ENCODE data around the gene PPM1E. TPM values are rescaled to one million over a fixed set of nuclear protein-coding genes. Genes with fewer than 3 reads are reported as not detected.

Gene PPM1E
- polyA plus RNA-seq, 2 of the 4 experiments (the other 2 are of a cell fraction) = 0.05 to 0.25 TPM

GRCh38 chr17:59030811-59031210, 275.2 kb downstream of the PPM1E start:
- ATAC-seq = no peak
- ChIA-PET POLR2A (no interaction called here), CTCF (interaction anchor here (1.4 kb wide), 1 partner anchor 21 kb away, joined by 4 read pairs; no protein-coding TSS in a partner anchor)
- Histone ChIP-seq H3K4me1 (peaks cover 13% of the 10 kb centered on the region), H3K9me3 (no peaks in the 10 kb centered on the region), H3K4me3 (no peak overlapping the region), H3K4me2 (no peak overlapping the region), H3K27ac (no peak overlapping the region)
- DNase-seq (ENCODE audit: low read depth in 1 of 2, low spot score in 1 of 2) = no peak
- TF ChIP-seq POLR2A (IDR thresholded peaks at IDR 0.05; ENCODE audit: low read length) = no peak
- no peak for TF ChIP-seq CTCF (IDR thresholded peaks at IDR 0.05)
- TF ChIP-seq CEBPB (IDR thresholded peaks at IDR 0.05) = no peak
- no peak for TF ChIP-seq E2F6 (IDR thresholded peaks at IDR 0.05; ENCODE audit: borderline replicate concordance, low read depth)
- no peak for TF ChIP-seq HDAC2 (IDR thresholded peaks at IDR 0.05)
- no peak for TF ChIP-seq BCL3 (IDR thresholded peaks at IDR 0.05)
- TF ChIP-seq PHF8 (IDR thresholded peaks at IDR 0.05; ENCODE audit: borderline replicate concordance, low read depth) = no peak
- no peak for TF ChIP-seq EHMT2 (IDR thresholded peaks at IDR 0.05; ENCODE audit: low read depth)
- no peak for TF ChIP-seq JUN (IDR thresholded peaks at IDR 0.05)
- no peak for TF ChIP-seq NFE2L2 (conservative IDR thresholded peaks at IDR 0.05; ENCODE audit: low read length)
- no peak for TF ChIP-seq HOXB5 (CRISPR knock-in tag; IDR thresholded peaks at IDR 0.05)
- no peak for TF ChIP-seq ZC3H11A (IDR thresholded peaks at IDR 0.05)
- no peak for TF ChIP-seq ELK1 (IDR thresholded peaks at IDR 0.05; ENCODE audit: low read depth, low read length)
- no peak for TF ChIP-seq SMC3 (IDR thresholded peaks at IDR 0.05)
- no peak for TF ChIP-seq EHF (CRISPR knock-in tag; IDR thresholded peaks at IDR 0.05)
- 94% methylated on average over 1 of the region's 1 CpG for WGBS (ENCODE audit: missing lambda C conversion rate)
- peak; percentile 18 for FAIRE-seq

Small RNAs within 50 kb of the gene (small RNA-seq; reads per million reads assigned to genes)
- gene AC025521.1 = 0 reads per million in 6 experiments
- gene RF00017 = 0 reads per million in 6 experiments
- gene RNU6-518P = 0 reads per million in 6 experiments

Other genes with a start within 250 kb of the PPM1E start
- 20.0 and 27.3 TPM in 2 replicates for gene MTMR4, start 241.2 kb upstream of the PPM1E start, polyA plus RNA-seq (2011; rRNA removed)
- 10.8 to 13.8 TPM (median 11.8 TPM) in 3 replicates for gene MTMR4, start 241.2 kb upstream of the PPM1E start, polyA plus RNA-seq (2017; fragmentation: RNase III; extraction: RNeasy Plus Mini Kit Qiagen cat#74134 plus additional on column Dnase treatment)
- gene TEX14, start 63.8 kb upstream of the PPM1E start, polyA plus RNA-seq (2011; rRNA removed) = 0.12 TPM in 2 replicates
- 0.03 to 0.08 TPM (median 0.04 TPM) in 3 replicates for gene TEX14, start 63.8 kb upstream of the PPM1E start, polyA plus RNA-seq (2017; fragmentation: RNase III; extraction: RNeasy Plus Mini Kit Qiagen cat#74134 plus additional on column Dnase treatment)
- gene RAD51C, start 63.3 kb upstream of the PPM1E start, polyA plus RNA-seq (2011; rRNA removed) = 96.7 and 121 TPM in 2 replicates
- 83.4 to 96.0 TPM (median 91.3 TPM) in 3 replicates for gene RAD51C, start 63.3 kb upstream of the PPM1E start, polyA plus RNA-seq (2017; fragmentation: RNase III; extraction: RNeasy Plus Mini Kit Qiagen cat#74134 plus additional on column Dnase treatment)

Measured in A549 (cell line).